ENCODE data around the gene ACE.

ACE gene

DNA sequence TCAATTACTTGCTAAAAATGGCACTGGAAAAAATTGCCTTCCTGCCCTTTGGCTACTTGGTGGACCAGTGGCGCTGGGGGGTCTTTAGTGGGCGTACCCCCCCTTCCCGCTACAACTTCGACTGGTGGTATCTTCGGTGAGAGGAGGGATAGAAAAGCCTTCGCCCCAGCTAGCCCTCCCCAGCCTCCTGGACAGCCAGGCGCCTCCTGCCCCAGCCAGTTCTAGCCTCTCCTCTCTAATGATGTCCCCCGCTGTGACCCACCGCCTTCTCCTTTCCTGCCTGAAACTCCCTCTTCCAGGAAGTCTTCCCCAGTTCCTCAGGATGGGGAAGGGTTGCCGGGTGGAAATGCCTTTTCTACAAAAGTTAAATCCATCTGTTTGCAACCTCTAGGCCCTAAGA, 6.2 kb downstream of the ACE start:
- no peak for DNase-seq
- H3K27ac ChIP-seq: no peak overlapping the region
- in situ Hi-C loops (cut with HindIII; ENCODE audit: low pct_ligation_motif_present, low sequenced_read_pairs): no loop called here
- H3K36me3 ChIP-seq (replicated peaks): no peaks in the 10 kb centered on the region
- no peak overlapping the region for H3K4me3 ChIP-seq (ENCODE audit: low read depth, low read length)
- H3K27me3 ChIP-seq (replicated peaks): no peaks in the 10 kb centered on the region
- TF ChIP-seq CTCF (IDR thresholded peaks at IDR 0.05; ENCODE audit: low read depth, low read length, missing control alignments): no peak

DNA sequence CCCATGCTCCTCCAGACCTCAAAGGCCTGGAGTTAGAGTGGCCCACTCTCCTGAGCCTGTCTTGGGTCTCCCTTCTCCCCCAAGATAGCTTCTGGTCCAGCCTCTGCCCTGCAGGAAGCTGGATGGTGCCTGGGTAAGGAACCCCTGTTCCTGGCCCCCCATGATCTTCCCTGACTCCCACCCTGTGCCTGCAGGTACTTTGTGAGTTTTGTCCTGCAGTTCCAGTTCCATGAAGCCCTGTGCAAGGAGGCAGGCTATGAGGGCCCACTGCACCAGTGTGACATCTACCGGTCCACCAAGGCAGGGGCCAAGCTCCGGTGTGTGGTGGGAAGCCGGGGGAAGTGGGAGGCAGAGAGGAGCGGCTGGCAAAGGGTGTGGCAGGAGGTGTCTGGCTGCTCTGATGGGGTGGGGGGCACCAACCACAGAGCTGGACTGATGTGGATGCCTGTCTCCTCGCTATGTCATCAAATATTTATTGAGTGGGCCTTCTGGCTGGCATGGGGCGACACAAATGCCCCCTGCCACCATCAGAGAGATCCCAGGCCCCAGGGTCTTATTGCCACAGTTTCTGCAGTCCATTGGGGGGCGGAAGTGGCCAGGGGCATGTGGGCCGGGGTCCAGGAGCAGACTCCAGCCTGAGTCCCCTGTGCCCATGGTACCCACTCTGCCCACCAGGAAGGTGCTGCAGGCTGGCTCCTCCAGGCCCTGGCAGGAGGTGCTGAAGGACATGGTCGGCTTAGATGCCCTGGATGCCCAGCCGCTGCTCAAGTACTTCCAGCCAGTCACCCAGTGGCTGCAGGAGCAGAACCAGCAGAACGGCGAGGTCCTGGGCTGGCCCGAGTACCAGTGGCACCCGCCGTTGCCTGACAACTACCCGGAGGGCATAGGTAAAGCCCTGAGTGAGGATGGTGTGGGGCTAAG, 7.1 kb downstream of the ACE start:
- Histone ChIP-seq H3K27ac (no peak overlapping the region), H3K36me3 (replicated peaks) (no peaks in the 10 kb centered on the region), H3K27me3 (replicated peaks) (no peaks in the 10 kb centered on the region), H3K4me3 (ENCODE audit: low read depth, low read length) (no peak overlapping the region)
- no peak for TF ChIP-seq CTCF (IDR thresholded peaks at IDR 0.05; ENCODE audit: low read depth, low read length, missing control alignments)
- no peak for DNase-seq
- in situ Hi-C loops (cut with HindIII; ENCODE audit: low pct_ligation_motif_present, low sequenced_read_pairs): no loop called here

GRCh38 chr17:63486317-63487013, 9.6 kb downstream of the ACE start:
- no peaks in the 10 kb centered on the region for H3K36me3 ChIP-seq (replicated peaks)
- in situ Hi-C loops (cut with HindIII; ENCODE audit: low pct_ligation_motif_present, low sequenced_read_pairs): no loop called here
- H3K4me3 ChIP-seq (ENCODE audit: low read depth, low read length): no peak overlapping the region
- H3K27ac ChIP-seq: no peak overlapping the region
- TF ChIP-seq CTCF (IDR thresholded peaks at IDR 0.05; ENCODE audit: low read depth, low read length, missing control alignments): no peak
- no peak for DNase-seq
- H3K27me3 ChIP-seq (replicated peaks): peaks cover 8% of the 10 kb centered on the region

DNA sequence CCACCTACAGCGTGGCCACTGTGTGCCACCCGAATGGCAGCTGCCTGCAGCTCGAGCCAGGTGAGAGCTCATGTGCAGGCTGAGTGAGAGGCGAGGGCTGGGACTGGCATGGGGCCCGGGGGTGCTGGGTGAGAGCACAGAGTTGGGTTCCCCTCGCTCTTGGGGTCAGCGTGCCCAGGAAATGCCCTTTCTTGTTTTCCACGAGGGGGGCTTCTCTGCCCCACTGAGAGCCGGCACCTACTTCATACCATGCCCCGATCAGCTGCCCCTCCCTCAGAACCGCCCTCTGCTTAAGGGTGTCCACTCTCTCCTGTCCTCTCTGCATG, 10.1 kb downstream of the ACE start:
- no peak for TF ChIP-seq CTCF (IDR thresholded peaks at IDR 0.05; ENCODE audit: low read depth, low read length, missing control alignments)
- Histone ChIP-seq H3K27ac (no peak overlapping the region), H3K4me3 (ENCODE audit: low read depth, low read length) (no peak overlapping the region), H3K36me3 (replicated peaks) (no peaks in the 10 kb centered on the region), H3K27me3 (replicated peaks) (peaks cover 12% of the 10 kb centered on the region)
- no peak for DNase-seq
- in situ Hi-C loops (cut with HindIII; ENCODE audit: low pct_ligation_motif_present, low sequenced_read_pairs): no loop called here

GRCh38 chr17:63488851-63489250, 12.0 kb downstream of the ACE start:
- in situ Hi-C loops (cut with HindIII; ENCODE audit: low pct_ligation_motif_present, low sequenced_read_pairs): no loop called here
- no peak overlapping the region for H3K27ac ChIP-seq
- no peak for TF ChIP-seq CTCF (IDR thresholded peaks at IDR 0.05; ENCODE audit: low read depth, low read length, missing control alignments)
- H3K36me3 ChIP-seq (replicated peaks): no peaks in the 10 kb centered on the region
- peaks cover 14% of the 10 kb centered on the region for H3K27me3 ChIP-seq (replicated peaks)
- no peak overlapping the region for H3K4me3 ChIP-seq (ENCODE audit: low read depth, low read length)
- DNase-seq: no peak

Measured in brain microvascular endothelial cell (primary cell).